Peyer's patch (tissue), 4 donors: ENCODE measurements around the gene RIPK4. TPM values are rescaled to one million over a fixed set of nuclear protein-coding genes. Genes with fewer than 3 reads are reported as not detected.

Source experiments
- DNase-seq, 3 donors: peaks; one replicate each; pipeline ENCODE4 v3.0.0-alpha.2; 2017 to 2019
- H3K27ac ChIP-seq, 4 donors: fragments of 200-600 bp; sonication (generic); one replicate each; pipeline ENCODE4 v1.5.1; 2016 to 2019
- H3K27me3 ChIP-seq, 2 donors: fragments of 200-600 bp; sonication (generic); one replicate each; pipeline ENCODE4 v1.5.1; 2019
- H3K36me3 ChIP-seq, 3 donors: fragments of 200-600 bp; sonication (generic); one replicate each; pipeline ENCODE4 v1.5.1; 2016 to 2019
- H3K4me1 ChIP-seq, 4 donors: fragments of 200-600 bp; sonication (generic); one replicate each; pipeline ENCODE4 v1.5.1; 2016 to 2019
- H3K4me3 ChIP-seq, 4 donors: fragments of 200-600 bp; sonication (generic); 1 replicate in 3 of 4; 2 replicates in 1 of 4; pipeline ENCODE4 v1.5.1; 2016 to 2019; ENCODE audit warnings: mild to moderate bottlenecking in 1 of 4
- H3K9me3 ChIP-seq, 4 donors: fragments of 200-600 bp; sonication (generic); one replicate each; pipeline ENCODE4 v1.5.1; 2016 to 2019; ENCODE audit warnings: mild to moderate bottlenecking in 1 of 4
- POLR2A ChIP-seq, 2 donors: fragments of 450-650 bp; IDR thresholded peaks; one replicate each; pipeline ENCODE4 v1.5.1; 2017; ENCODE audit warnings: antibody characterized with exemption in 2 of 2, mild to moderate bottlenecking in 2 of 2, moderate library complexity in 2 of 2
- total RNA-seq, 4 donors: library from RNA; depleted of rRNA; stranded (reverse); fragments of >200 nt; gene quantifications; one replicate each; pipeline ENCODE4 v1.1.0, GENCODE V29; 2016
- TF ChIP-seq, protein P1 (sequence below), 6 experiments: fragments of 450-650 bp in 4 of 6; fragments of 200-600 bp in 2 of 6; sonication (generic) in 1 of 6; IDR thresholded peaks; one replicate each; pipeline ENCODE4 v1.5.1; 2017 to 2019; ENCODE audit warnings: antibody characterized with exemption in 6 of 6, mild to moderate bottlenecking in 3 of 6, moderate library complexity in 1 of 6

The RIPK4 gene
- total RNA-seq, 4 donors from 2014 or later: 5.0 to 62.5 (median 31.3) TPM

DNA sequence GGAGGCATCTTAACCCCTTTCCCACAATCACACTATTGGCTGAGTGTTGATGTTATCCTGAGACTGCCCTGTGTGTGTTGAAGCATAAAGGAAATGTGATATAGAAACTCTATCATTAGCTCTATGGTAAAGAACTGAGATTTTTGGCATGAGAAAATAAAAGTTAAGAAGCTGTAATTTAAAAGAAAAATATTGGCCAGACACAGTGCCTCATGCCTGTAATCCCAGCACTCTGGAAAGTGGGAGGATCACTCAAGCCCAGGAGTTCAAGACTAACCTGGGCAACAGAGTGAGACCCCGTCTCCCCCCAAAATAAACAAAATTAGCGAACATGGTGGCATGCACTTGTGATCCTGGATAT, 14.2 kb upstream of the RIPK4 start:
- Histone ChIP-seq H3K4me3 (no peak overlapping the region), H3K9me3 (no peaks in the 10 kb centered on the region), H3K36me3 (no peaks in the 10 kb centered on the region), H3K27ac (no peak overlapping the region), H3K4me1 (peaks cover 0 to 21% (median 0%) of the 10 kb centered on the region in 4 donors), H3K27me3 (no peaks in the 10 kb centered on the region)
- no peak for DNase-seq
- TF ChIP-seq, protein P1, sequence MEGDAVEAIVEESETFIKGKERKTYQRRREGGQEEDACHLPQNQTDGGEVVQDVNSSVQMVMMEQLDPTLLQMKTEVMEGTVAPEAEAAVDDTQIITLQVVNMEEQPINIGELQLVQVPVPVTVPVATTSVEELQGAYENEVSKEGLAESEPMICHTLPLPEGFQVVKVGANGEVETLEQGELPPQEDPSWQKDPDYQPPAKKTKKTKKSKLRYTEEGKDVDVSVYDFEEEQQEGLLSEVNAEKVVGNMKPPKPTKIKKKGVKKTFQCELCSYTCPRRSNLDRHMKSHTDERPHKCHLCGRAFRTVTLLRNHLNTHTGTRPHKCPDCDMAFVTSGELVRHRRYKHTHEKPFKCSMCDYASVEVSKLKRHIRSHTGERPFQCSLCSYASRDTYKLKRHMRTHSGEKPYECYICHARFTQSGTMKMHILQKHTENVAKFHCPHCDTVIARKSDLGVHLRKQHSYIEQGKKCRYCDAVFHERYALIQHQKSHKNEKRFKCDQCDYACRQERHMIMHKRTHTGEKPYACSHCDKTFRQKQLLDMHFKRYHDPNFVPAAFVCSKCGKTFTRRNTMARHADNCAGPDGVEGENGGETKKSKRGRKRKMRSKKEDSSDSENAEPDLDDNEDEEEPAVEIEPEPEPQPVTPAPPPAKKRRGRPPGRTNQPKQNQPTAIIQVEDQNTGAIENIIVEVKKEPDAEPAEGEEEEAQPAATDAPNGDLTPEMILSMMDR (IDR thresholded peaks at IDR 0.05): no peak
- no peak for TF ChIP-seq POLR2A (IDR thresholded peaks at IDR 0.05)

DNA sequence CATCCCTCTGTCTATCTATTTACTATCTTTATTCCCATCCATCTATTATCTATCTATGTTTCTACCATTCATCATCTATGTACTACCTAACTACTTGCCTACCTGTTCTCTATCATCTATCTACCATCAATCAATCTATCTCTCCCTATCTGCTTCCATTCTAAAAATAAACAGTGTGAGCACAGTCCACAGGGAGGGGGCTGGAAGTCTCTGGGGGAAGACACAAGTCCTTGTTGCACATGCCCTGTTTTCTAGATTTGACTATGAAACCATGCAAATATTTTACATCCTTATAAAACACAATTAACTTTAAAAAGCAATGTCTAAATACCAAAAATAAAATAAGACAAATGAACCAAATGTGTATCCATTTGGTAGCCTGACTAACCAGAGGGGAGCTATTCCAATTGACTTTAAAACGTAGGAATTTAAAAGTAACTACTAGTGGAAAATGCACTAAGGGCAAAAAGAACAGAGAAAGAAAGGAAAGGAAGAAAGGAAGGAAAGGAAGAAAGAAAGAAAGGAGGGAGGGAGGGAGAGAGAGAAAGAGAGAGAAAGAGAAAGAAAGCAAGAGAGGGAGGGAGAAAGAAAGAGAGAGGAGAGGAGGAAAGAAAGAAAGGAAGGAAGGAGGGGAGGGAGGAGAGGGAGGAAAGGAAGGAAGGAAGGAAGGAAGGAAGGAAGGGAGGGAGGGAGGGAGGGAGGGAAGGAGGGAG, 13.6 kb upstream of the RIPK4 start:
- DNase-seq: no peak
- H3K36me3 ChIP-seq: no peaks in the 10 kb centered on the region
- TF ChIP-seq, protein P1 (IDR thresholded peaks at IDR 0.05): no peak
- TF ChIP-seq POLR2A (IDR thresholded peaks at IDR 0.05): no peak
- H3K9me3 ChIP-seq: no peaks in the 10 kb centered on the region
- H3K4me3 ChIP-seq: no peak overlapping the region
- H3K27ac ChIP-seq: no peak overlapping the region
- H3K27me3 ChIP-seq: no peaks in the 10 kb centered on the region
- H3K4me1 ChIP-seq: peaks cover 0 to 21% (median 0%) of the 10 kb centered on the region in 4 donors

DNA sequence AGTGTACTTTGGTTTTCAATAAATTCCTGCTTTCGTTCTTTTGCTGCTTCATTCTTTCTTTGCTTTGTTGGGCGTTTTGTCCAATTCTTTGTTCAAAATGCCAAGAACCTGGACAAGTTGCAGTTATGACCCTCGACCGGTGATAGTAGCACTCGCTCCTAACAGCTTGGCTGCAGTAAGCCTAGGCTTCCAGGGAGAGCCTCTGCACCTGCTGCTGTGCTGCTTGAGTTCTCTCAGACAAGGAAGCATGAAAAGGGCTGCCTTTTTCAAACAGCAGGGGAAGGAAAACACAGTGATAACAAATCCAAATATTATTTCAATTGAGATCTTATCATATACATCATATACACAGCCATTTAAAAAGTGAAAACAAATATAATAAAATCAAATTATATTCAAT, 12.8 kb upstream of the RIPK4 start:
- Histone ChIP-seq H3K4me3 (peak overlapping the region in 2 of 4 donors; percentile 7 to 28), H3K36me3 (no peaks in the 10 kb centered on the region), H3K9me3 (no peaks in the 10 kb centered on the region), H3K4me1 (peaks cover 0 to 21% (median 0%) of the 10 kb centered on the region in 4 donors), H3K27me3 (no peaks in the 10 kb centered on the region), H3K27ac (peak overlapping the region in 3 of 4 donors; percentile 15 to 45 (median 26))
- DNase-seq: no peak
- no peak for TF ChIP-seq POLR2A (IDR thresholded peaks at IDR 0.05)
- TF ChIP-seq, protein P1 (IDR thresholded peaks at IDR 0.05): peak in 1 of 6 experiments; percentile 13

DNA sequence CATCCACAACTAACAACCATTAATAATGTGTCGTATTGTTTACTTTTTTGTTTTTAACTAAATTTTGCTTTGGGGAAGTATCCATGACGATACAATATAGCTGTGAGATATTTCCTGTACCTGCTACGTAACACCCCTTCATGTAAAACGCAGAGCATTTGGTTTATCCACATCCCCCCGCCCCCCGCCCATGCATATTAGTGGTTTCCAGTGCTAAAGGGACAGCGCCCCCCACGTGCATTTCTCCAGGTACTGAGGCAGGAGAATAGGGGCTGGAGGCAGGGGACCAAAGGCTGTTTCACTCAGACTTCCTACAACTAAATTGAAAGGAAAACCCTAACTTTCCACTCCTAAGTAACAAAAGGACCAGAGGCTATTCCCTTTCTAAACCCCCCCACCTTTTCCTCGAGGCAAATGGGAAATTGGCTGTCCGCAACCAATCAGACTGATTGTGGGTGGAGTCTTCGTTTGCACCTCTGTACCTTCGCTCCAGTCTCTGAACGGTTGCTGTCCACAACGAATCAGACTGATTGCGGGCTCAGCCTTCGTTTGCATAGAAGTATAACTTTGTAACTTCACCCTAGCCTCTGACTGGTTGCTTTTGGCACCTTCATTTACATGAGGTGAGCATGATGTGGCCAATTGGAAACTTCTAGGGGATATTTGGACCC, 12.2 kb upstream of the RIPK4 start:
- Histone ChIP-seq H3K9me3 (no peaks in the 10 kb centered on the region), H3K27me3 (no peaks in the 10 kb centered on the region), H3K36me3 (no peaks in the 10 kb centered on the region), H3K4me3 (peak overlapping the region in 2 of 4 donors; percentile 7 to 28), H3K27ac (peak overlapping the region in 3 of 4 donors; percentile 15 to 45 (median 26)), H3K4me1 (peaks cover 0 to 17% (median 0%) of the 10 kb centered on the region in 4 donors)
- peak in 1 of 3 donors; percentile 65 for DNase-seq
- TF ChIP-seq, protein P1 (IDR thresholded peaks at IDR 0.05): peak in 1 of 6 experiments; percentile 2
- no peak for TF ChIP-seq POLR2A (IDR thresholded peaks at IDR 0.05)

DNA sequence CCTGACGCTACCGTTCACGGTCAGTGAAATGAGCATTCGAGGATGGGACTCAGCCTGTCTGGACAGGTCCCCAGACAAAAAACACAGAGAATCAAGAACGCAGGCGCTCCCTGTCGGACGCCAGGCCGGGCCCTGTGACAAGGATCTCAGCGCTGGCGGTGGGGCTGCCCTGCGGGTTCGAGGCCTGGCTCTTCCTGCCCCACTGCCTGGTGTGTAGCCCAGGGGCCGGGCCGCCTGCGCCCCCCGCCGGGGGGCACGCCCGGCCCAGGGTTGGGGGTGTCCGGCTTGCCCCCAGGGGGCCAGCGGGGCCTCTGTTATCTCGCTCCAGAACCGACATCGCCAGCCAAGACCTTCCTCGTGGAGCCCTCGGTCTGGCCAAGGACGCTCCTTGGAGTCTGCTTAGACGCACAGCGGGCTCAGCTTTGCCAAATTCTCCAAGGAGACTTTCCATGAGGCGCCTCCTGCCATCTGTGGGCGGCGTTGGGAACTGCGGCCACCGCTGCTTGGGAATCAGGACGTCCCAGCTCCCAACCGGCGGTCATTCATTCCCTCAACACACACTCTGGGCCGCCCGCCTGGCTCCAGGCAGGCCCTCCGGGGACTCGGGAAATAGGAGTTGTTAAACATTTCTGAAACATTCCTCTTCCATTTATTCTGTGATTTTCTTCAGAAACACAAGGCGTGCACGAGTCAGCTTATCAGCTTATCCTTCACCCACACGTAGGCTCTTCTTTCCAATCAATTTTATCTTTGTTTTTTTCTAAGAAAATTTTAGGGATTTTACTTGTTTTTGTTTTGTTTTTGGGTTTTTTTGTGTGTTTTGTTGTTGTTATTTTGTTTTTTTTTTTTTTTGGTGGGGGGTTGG, 11.3 kb upstream of the RIPK4 start:
- no peaks in the 10 kb centered on the region for H3K27me3 ChIP-seq
- DNase-seq: peak; percentile 25 to 92 (median 90)
- no peaks in the 10 kb centered on the region for H3K9me3 ChIP-seq
- H3K4me1 ChIP-seq: peaks cover 0 to 12% (median 0%) of the 10 kb centered on the region in 4 donors
- H3K36me3 ChIP-seq: no peaks in the 10 kb centered on the region
- TF ChIP-seq, protein P1 (IDR thresholded peaks at IDR 0.05): peak; percentile 11 to 92 (median 78)
- TF ChIP-seq POLR2A (IDR thresholded peaks at IDR 0.05): no peak
- H3K27ac ChIP-seq: no peak overlapping the region
- H3K4me3 ChIP-seq: no peak overlapping the region
